Lung microvascular endothelial cell (primary cell): ENCODE results near the gene ZNF684. TPM values are rescaled to one million over a fixed set of nuclear protein-coding genes. Genes with fewer than 3 reads are reported as not detected.

Experiments used
- DNase-seq, 2 donors: peaks; one replicate each; pipeline versions ENCODE4 v3.0.0 to v3.0.0-alpha.2; 2010; ENCODE audit warnings: low read depth in 2 of 2
- total RNA-seq: library from RNA; depleted of rRNA; stranded (reverse); fragments of >200 nt; gene quantifications from 2 replicates; pipeline ENCODE4 v1.2.1, GENCODE V29; 2014

The ZNF684 gene
- total RNA-seq, 1 donor from 2014 or later: 1.4 TPM

DNA sequence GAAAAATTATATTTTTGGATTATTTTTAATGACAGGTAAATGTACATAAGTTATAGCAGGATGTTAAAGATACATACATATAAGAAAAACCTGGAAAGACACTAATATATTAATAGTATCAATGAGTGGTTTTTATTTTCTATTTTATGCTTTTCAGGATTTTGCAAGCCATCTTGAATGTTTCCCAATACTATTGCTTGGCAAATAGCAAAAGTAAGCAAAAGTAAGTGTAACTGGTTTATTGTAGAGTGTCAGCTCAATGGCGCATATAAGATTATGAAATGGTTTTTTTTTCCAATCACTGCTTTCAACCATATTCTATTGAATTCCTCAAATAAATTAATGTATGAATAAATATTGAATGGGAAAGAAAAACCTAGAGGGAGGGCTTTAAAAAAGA lies 36.4 kb downstream of the ZNF684 start:
- no peak for DNase-seq

GRCh38 chr1:40574805-40575204 lies 43.4 kb downstream of the ZNF684 start:
- DNase-seq: peak; percentile 86 to 95

DNA sequence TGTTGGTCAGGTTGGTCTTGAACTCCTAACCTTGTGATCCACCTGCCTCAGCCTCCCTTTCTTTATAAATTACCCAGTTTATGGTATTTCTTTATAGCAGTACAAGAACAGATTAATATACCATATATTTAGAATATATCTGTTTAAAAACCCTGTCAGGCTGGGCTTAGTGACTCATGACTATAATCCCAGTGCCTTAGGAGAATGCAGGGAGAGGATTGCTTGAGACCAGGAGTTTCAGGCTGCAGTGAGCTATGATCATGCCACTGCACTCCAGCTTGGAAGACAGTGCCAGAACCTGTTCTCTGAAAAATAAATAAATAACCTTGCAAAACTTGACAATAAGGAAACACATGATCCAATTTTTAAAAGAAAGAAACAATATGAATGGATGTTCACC lies 43.9 kb downstream of the ZNF684 start:
- peak in 1 of 2 donors; percentile 38 for DNase-seq

DNA sequence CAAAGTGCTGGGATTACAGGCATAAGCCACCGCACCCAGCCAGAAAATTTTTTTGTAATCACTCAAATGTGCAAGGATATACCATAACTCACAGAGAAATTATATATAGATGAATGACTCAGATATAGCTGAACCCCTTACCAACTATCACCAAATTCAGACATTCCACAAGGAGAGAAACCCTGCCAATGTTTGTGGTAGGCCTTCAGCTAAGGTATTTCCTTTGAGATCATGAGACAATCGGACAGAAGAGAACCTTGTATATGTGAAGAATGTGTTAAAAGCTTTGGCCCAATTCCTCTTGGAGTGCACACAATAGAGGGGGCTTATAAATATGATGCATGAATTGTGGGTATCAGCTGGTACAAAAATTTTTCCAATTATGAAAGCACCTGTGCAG lies 50.7 kb downstream of the ZNF684 start:
- DNase-seq: peak in 1 of 2 donors; percentile 16

DNA sequence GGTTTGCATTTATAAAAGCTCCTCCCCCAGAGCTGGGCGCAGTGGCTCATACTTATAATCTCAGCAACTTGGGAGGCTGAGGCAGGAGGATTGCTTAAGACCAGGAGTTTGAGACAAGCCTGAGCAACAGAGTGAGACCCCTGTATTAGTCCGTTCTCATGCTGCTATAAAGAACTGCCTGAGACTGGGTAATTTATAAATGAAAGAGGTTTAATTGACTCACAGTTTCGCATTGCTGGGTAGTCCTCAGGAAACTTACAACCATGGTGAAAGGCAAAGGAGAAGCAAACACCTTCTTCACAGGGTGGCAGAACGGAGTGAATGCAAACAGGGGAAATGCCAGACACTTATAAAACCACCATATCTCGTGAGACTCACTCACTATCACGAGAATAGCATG lies 52.5 kb downstream of the ZNF684 start:
- DNase-seq: no peak

- no peak for DNase-seq
Measured at GRCh38 chr1:40588586-40588985, 57.1 kb downstream of the ZNF684 start.

- DNase-seq: peak; percentile 58 to 63
Measured at GRCh38 chr1:40592107-40592803, 60.8 kb downstream of the ZNF684 start.

DNA sequence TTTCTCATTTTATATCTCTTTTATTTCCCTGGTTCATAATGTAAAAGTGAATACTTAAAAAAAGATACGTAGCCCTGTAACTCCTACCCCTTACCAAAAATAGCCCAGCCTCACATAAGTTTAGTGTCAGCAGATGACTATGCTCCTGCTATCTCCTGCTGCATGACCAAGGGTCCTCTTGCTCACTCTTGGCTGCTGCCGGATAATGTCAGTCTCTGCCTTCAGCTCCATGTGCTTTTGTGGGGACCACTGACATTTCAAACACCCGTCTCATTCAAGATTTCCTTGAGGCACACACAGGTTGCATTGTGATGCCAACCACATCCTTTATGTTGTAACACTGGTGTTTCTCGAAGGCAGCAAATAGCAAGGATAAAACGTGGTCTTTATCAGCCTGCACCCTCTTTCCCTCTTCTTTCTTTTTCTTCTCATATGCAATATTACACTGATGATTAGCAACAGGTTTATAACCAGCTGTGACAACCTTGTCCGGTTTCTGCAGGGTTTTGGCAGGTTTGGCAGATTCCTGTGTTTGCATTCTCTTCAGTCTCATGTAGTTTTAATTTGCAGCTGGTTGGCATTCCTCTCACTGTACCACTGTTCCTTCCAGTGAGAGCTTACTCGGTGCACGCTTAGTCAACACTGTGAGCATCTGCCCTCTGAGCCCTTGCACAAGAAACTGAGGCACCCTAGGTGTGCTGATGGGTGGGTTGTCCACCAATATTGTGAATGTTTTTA lies 62.2 kb downstream of the ZNF684 start:
- no peak for DNase-seq

DNA sequence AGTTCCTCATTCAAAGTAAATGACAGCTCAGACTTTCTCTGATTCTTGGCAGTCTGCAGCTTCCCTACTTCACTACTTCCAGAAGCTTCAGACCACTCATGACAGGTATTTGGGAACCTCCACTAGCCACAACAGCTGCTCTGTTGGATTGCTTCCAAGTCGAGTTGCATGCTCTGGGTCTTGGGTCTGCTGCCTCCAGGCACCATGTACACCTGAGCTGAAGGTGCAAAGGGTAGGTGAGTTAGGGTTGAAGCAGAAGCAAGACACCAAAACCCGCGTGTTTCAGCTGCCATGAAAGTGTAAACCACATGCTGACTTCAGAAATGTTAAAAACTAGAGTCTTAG lies 62.7 kb downstream of the ZNF684 start:
- DNase-seq: no peak

- peak in 1 of 2 donors; percentile 5 for DNase-seq
Measured at GRCh38 chr1:40595623-40596022, 64.2 kb downstream of the ZNF684 start.

Other genes with a start within 250 kb of the ZNF684 start
- gene COL9A2, start 214.4 kb upstream of the ZNF684 start, total RNA-seq: 0.22 and 0.79 TPM in 2 replicates
- gene SMAP2, start 157.9 kb upstream of the ZNF684 start, total RNA-seq: 3.1 and 3.4 TPM in 2 replicates
- gene ZFP69B, start 81.2 kb upstream of the ZNF684 start, total RNA-seq: 0.60 and 0.65 TPM in 2 replicates
- 1.3 and 2.0 TPM in 2 replicates for gene ZFP69, start 54.3 kb upstream of the ZNF684 start, total RNA-seq
- gene EXO5, start 22.9 kb upstream of the ZNF684 start, total RNA-seq: 5.4 and 6.0 TPM in 2 replicates
- gene RIMS3, start 134.0 kb downstream of the ZNF684 start, total RNA-seq: 0.20 and 0.22 TPM in 2 replicates
- 11.3 and 14.5 TPM in 2 replicates for gene NFYC, start 160.1 kb downstream of the ZNF684 start, total RNA-seq